ENCODE measurements around the gene GNA15.

Gene GNA15

DNA sequence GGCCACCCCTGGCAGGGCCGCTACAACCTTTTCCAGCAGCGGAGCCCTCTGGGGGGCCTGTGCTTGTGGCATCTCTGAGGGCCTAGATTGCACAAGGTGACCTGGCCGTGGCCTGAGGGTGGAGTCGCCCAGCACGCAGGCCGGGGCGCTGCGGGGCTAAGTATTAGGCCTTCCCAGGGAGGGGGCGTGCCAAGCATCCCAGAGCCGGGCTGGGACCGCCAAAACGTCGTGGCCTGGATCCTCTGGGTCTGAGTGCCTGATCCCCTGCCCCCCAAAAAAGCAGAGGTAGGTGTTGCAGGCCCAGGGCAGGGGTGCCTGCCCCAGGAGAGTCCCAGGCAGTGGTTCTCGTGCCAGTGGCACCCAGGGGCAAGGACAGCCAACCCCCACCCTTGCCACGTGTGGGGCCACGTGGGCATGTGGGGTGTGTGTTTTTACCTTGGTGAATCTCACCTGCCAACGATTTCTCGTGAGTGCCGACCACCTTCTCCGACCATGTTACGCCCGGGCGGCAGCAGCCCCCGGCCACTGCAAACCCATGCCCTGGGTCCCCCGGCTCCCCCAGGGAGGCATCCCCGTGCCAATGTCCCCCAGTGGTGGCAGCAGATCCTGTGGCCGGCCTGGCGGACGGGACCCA lies 12.6 kb upstream of the GNA15 start:
- H3K36me3 ChIP-seq (ENCODE audit: control insufficient read depth, insufficient read depth, low read length) = peaks cover 25% of the 10 kb centered on the region
- no peak overlapping the region for H3K4me3 ChIP-seq (ENCODE audit: extremely low read depth, insufficient read depth, low read length, poor library complexity, severe bottlenecking)
- H3K4me1 ChIP-seq (ENCODE audit: control insufficient read depth, insufficient read depth, low read length, poor library complexity, severe bottlenecking) = no peaks in the 10 kb centered on the region
- H3K9me3 ChIP-seq (ENCODE audit: control insufficient read depth, low read length) = no peaks in the 10 kb centered on the region
- 93 to 97% methylated on average over 22 to 24 of the region's 29 CpGs for WGBS, 2 experiments (ENCODE audit: insufficient coverage in 2 of 2)
- no peak overlapping the region for H3K27ac ChIP-seq (ENCODE audit: low read depth, low read length, severe bottlenecking)

DNA sequence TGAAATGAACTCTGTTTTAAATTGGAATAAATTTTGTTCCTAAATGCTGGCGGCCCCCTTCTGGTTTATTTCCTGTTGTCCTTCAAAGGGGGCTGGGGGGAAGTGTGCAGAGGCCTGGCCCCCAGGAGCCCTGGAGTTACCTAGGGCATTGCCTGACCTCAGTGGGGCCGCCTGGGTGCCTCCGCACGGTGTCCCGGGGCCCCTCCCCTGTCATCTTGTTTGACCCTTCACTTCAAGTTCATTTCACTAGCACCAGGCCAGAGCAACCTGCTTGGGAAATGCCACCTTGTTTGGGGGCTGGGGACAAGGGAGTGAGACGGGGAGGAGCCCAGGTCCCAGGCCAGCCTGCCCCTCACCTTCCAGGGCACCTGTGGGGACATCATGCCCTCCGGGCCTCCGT lies 11.9 kb upstream of the GNA15 start:
- Histone ChIP-seq H3K4me3 (ENCODE audit: extremely low read depth, insufficient read depth, low read length, poor library complexity, severe bottlenecking) (no peak overlapping the region), H3K36me3 (ENCODE audit: control insufficient read depth, insufficient read depth, low read length) (peaks cover 24% of the 10 kb centered on the region), H3K27ac (ENCODE audit: low read depth, low read length, severe bottlenecking) (no peak overlapping the region), H3K9me3 (ENCODE audit: control insufficient read depth, low read length) (no peaks in the 10 kb centered on the region), H3K4me1 (ENCODE audit: control insufficient read depth, insufficient read depth, low read length, poor library complexity, severe bottlenecking) (no peaks in the 10 kb centered on the region)
- WGBS, 2 experiments (ENCODE audit: insufficient coverage in 2 of 2) = 85 to 90% methylated on average over 3 to 6 of the region's 8 CpGs

DNA sequence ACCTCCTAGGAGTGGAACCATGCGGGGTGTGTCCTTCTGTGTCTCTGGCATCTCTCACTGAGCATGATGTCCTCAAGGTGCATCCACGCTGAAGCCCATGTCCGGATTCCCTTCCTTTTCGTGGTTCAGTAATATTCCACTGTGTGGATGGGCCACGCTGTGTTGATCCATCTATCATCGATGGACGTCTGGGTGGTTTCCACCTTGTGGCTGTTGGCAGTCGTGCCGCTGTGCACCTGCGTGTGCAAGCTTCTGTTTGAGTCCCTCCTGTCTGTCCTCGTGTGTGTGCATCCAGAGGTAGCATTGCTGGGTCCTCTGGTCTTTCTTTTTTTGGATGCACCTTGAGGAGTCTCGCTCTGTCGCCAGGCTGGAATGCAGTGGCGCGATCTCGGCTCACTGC lies 11.2 kb upstream of the GNA15 start:
- no peaks in the 10 kb centered on the region for H3K9me3 ChIP-seq (ENCODE audit: control insufficient read depth, low read length)
- H3K27ac ChIP-seq (ENCODE audit: low read depth, low read length, severe bottlenecking) = no peak overlapping the region
- H3K4me1 ChIP-seq (ENCODE audit: control insufficient read depth, insufficient read depth, low read length, poor library complexity, severe bottlenecking) = no peaks in the 10 kb centered on the region
- H3K4me3 ChIP-seq (ENCODE audit: extremely low read depth, insufficient read depth, low read length, poor library complexity, severe bottlenecking) = no peak overlapping the region
- WGBS, 2 experiments (ENCODE audit: insufficient coverage in 2 of 2) = 92 to 95% methylated on average over 16 of the region's 16 CpGs
- H3K36me3 ChIP-seq (ENCODE audit: control insufficient read depth, insufficient read depth, low read length) = peaks cover 21% of the 10 kb centered on the region

DNA sequence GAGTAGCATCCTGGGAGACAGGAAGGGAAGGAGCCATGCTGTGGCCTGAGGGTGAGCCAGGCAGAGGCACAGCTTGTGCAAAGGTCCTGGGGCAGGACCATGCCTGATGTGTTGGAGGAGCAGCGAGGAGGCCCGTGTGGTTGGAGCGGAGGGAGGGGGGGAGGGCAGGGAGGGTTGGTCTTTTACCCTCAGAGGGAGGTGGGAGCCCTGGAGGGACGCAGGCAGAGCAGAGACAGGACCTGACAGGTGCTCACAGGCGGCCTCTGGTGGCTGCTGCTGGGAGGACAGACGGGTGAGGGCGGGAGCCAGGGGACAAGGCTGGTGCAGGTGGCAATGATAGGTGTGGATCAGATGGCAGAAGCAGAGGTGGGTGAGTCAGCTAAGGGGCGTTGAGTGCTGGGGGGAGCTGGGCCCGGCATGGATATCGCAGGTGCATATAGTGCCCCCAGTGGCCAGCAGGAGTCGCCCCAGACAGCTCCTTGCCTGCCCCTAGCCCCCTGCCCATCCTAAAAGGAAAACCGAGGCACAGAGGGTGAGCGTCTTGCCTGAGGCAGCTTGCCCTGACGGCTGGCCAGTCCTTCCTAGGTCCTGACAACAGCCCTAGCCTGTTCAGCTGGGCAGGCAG lies 9.8 kb upstream of the GNA15 start:
- WGBS, 2 experiments (ENCODE audit: insufficient coverage in 2 of 2) = 15 to 16% methylated on average over 11 to 13 of the region's 14 CpGs
- Histone ChIP-seq H3K4me1 (ENCODE audit: control insufficient read depth, insufficient read depth, low read length, poor library complexity, severe bottlenecking) (no peaks in the 10 kb centered on the region), H3K27ac (ENCODE audit: low read depth, low read length, severe bottlenecking) (no peak overlapping the region), H3K9me3 (ENCODE audit: control insufficient read depth, low read length) (no peaks in the 10 kb centered on the region), H3K4me3 (ENCODE audit: extremely low read depth, insufficient read depth, low read length, poor library complexity, severe bottlenecking) (no peak overlapping the region), H3K36me3 (ENCODE audit: control insufficient read depth, insufficient read depth, low read length) (peaks cover 16% of the 10 kb centered on the region)

DNA sequence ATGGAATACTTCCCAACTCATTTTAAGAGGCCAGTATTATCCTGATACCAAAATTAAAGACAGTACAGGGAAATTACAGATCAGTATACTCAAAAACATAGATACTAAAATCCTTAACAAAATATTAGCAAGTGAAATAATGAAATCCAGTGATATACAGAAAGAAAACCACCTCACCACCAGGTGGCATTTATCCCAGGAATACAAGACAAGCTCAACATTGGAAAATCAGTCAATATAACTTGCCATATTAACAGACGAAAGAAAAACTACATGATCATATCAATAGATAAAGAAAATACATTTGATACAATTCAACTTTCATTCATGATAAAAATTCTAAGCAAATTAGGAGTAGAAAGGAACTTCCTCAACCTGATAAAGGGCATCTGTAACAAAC lies 6.7 kb upstream of the GNA15 start:
- no CpG with 5 or more reads among the region's 1 CpG for WGBS, 2 experiments (ENCODE audit: insufficient coverage in 2 of 2)
- Histone ChIP-seq H3K4me3 (ENCODE audit: extremely low read depth, insufficient read depth, low read length, poor library complexity, severe bottlenecking) (no peak overlapping the region), H3K27ac (ENCODE audit: low read depth, low read length, severe bottlenecking) (no peak overlapping the region), H3K9me3 (ENCODE audit: control insufficient read depth, low read length) (no peaks in the 10 kb centered on the region), H3K4me1 (ENCODE audit: control insufficient read depth, insufficient read depth, low read length, poor library complexity, severe bottlenecking) (no peaks in the 10 kb centered on the region), H3K36me3 (ENCODE audit: control insufficient read depth, insufficient read depth, low read length) (no peaks in the 10 kb centered on the region)

DNA sequence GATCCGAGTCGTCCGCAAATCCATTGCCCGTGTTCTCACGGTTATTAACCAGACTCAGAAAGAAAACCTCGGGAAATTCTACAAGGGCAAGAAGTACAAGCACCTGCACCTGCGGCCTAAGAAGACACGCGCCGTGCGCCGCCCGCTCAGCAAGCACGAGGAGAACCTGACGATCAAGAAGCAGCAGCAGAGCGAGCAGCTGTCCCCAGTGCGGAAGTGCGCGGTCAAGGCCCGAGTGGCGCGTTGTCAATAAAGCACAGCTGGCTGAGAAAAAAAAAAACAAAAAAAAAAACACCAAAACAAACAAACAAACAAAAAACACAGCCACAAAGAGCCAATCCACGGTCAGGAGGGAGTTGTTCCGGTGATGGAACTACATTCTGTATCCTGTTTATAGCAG lies 4.7 kb upstream of the GNA15 start:
- Histone ChIP-seq H3K27ac (ENCODE audit: low read depth, low read length, severe bottlenecking) (no peak overlapping the region), H3K4me1 (ENCODE audit: control insufficient read depth, insufficient read depth, low read length, poor library complexity, severe bottlenecking) (no peaks in the 10 kb centered on the region), H3K4me3 (ENCODE audit: extremely low read depth, insufficient read depth, low read length, poor library complexity, severe bottlenecking) (no peak overlapping the region), H3K9me3 (ENCODE audit: control insufficient read depth, low read length) (no peaks in the 10 kb centered on the region), H3K36me3 (ENCODE audit: control insufficient read depth, insufficient read depth, low read length) (no peaks in the 10 kb centered on the region)
- 97% methylated on average over 15 to 22 of the region's 24 CpGs for WGBS, 2 experiments (ENCODE audit: insufficient coverage in 2 of 2)

DNA sequence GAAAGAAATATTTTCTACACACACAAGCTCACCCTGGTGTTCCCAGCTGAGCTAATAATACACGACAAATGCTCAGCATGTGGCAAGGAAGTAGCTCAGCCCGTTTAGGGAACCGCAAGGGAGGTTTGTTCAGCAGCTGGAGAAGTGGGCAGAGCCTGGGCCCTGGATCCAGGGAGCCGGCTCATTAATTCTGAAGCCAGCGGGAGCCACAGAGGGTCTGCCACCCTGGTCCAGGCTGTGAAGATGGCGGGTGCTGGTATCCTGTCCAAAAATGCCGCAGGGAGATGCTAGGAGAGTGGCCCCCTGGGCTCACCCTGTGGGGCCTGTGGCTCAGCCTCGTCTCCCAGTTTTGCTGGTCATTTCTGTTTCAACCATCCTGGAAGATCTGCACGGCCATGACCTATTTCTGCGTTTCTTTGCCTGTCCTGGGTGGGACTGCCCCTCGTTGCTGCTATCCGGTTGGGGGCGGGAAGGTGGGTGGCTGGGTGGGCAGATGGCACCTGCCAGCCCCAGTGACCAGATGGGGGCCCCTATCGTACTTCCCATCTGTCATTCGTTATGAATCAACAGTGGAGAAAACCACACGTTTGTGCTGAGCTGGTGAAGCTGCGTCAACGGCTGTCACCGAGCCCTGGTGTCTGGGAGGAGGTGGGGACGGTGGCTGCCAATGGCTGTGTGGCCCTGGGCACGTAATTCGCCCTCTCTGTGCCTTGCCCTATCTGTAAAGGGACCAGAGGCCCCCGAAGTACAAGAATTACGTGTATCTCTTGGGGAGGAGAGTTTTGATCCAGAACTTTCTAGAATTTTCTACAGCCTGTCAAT lies 2.7 kb upstream of the GNA15 start:
- H3K27ac ChIP-seq (ENCODE audit: low read depth, low read length, severe bottlenecking) = no peak overlapping the region
- 78 to 79% methylated on average over 15 to 22 of the region's 24 CpGs for WGBS, 2 experiments (ENCODE audit: insufficient coverage in 2 of 2)
- H3K36me3 ChIP-seq (ENCODE audit: control insufficient read depth, insufficient read depth, low read length) = no peaks in the 10 kb centered on the region
- no peak overlapping the region for H3K4me3 ChIP-seq (ENCODE audit: extremely low read depth, insufficient read depth, low read length, poor library complexity, severe bottlenecking)
- H3K9me3 ChIP-seq (ENCODE audit: control insufficient read depth, low read length) = no peaks in the 10 kb centered on the region
- H3K4me1 ChIP-seq (ENCODE audit: control insufficient read depth, insufficient read depth, low read length, poor library complexity, severe bottlenecking) = no peaks in the 10 kb centered on the region

DNA sequence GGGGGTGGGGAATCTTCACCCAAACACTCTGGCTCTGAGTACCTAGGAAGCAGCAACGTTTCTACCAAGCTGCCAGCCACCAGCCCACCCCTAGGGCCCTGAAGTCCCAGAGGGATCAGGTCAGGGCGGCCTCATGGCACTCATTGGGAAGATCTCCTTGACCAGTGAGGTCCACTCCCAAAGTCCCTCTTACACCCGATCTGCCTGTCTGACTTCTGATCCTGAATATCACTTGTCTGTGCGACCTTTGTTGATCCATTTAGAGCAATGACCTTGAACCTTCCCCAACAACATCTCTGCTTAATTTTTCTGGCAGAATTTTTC lies 2.1 kb upstream of the GNA15 start:
- 79 to 80% methylated on average over 3 to 4 of the region's 4 CpGs for WGBS, 2 experiments (ENCODE audit: insufficient coverage in 2 of 2)
- H3K4me1 ChIP-seq (ENCODE audit: control insufficient read depth, insufficient read depth, low read length, poor library complexity, severe bottlenecking) = no peaks in the 10 kb centered on the region
- H3K36me3 ChIP-seq (ENCODE audit: control insufficient read depth, insufficient read depth, low read length) = no peaks in the 10 kb centered on the region
- H3K27ac ChIP-seq (ENCODE audit: low read depth, low read length, severe bottlenecking) = no peak overlapping the region
- no peaks in the 10 kb centered on the region for H3K9me3 ChIP-seq (ENCODE audit: control insufficient read depth, low read length)
- H3K4me3 ChIP-seq (ENCODE audit: extremely low read depth, insufficient read depth, low read length, poor library complexity, severe bottlenecking) = no peak overlapping the region

DNA sequence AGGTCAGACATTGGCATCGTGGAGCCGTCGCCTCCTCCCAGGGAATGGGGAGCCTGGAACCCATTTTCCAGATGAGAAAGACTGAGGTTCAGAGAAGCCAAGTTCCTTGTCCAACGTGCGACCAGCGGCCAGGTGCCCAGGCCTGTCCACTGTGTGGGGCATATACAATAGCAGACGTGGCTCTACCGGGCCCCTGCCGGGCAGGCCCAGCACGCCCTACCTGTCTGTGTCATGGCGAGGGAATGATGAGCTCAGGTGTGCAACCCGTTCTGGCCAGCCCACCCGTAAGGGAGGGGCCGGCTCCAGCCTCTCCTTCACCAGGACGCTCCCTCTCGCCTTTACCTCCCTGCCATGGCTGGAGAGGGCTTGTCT lies 837 bp downstream of the GNA15 start:
- 93 to 96% methylated on average over 11 to 12 of the region's 16 CpGs for WGBS, 2 experiments (ENCODE audit: insufficient coverage in 2 of 2)
- no peaks in the 10 kb centered on the region for H3K36me3 ChIP-seq (ENCODE audit: control insufficient read depth, insufficient read depth, low read length)
- peaks cover under 1% of the 10 kb centered on the region for H3K4me1 ChIP-seq (ENCODE audit: control insufficient read depth, insufficient read depth, low read length, poor library complexity, severe bottlenecking)
- no peaks in the 10 kb centered on the region for H3K9me3 ChIP-seq (ENCODE audit: control insufficient read depth, low read length)
- no peak overlapping the region for H3K27ac ChIP-seq (ENCODE audit: low read depth, low read length, severe bottlenecking)
- no peak overlapping the region for H3K4me3 ChIP-seq (ENCODE audit: extremely low read depth, insufficient read depth, low read length, poor library complexity, severe bottlenecking)

DNA sequence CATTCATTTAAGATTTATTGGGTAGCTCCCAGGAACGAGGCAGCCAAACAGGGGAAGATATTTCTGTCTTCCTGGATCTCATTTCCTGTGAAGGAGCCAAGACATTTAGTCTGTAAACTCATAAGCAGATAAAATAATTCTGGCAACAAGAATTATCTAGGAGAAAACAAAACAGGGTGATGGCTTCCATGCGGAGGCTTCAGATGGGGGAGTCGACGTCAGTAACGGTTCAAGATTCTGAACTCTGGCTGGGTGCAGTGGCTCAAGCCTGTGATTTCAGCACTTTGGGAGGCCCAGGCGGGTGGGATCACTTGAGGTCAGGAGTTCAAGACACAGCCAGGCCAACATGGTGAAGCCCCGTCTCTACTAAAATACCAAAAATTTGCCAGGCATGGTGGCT lies 1.3 kb downstream of the GNA15 start:
- H3K4me1 ChIP-seq (ENCODE audit: control insufficient read depth, insufficient read depth, low read length, poor library complexity, severe bottlenecking) = peaks cover 4% of the 10 kb centered on the region
- H3K36me3 ChIP-seq (ENCODE audit: control insufficient read depth, insufficient read depth, low read length) = no peaks in the 10 kb centered on the region
- no peaks in the 10 kb centered on the region for H3K9me3 ChIP-seq (ENCODE audit: control insufficient read depth, low read length)
- WGBS, 2 experiments (ENCODE audit: insufficient coverage in 2 of 2) = 94 to 97% methylated on average over 6 to 7 of the region's 7 CpGs
- H3K27ac ChIP-seq (ENCODE audit: low read depth, low read length, severe bottlenecking) = no peak overlapping the region
- H3K4me3 ChIP-seq (ENCODE audit: extremely low read depth, insufficient read depth, low read length, poor library complexity, severe bottlenecking) = no peak overlapping the region

DNA sequence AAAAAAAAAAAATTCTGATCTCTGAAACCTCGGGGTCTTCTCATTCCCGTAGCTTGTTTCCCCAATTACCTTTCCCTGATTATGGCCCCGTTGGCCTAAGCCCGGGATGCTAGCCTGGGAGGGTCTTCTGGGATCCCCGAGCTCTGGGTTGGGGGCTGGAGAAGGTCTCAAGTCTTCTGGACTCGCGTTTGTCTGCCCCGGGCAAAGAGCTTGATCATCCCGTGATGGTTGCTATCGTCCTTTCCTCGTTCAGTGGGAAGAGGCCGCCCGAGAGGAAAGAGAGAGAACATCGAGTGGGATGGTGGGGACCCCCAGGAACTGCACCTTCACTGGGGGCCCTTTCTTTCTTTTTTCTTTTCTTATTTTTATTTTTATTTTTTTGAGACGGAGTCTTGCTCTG lies 2.4 kb downstream of the GNA15 start:
- Histone ChIP-seq H3K36me3 (ENCODE audit: control insufficient read depth, insufficient read depth, low read length) (no peaks in the 10 kb centered on the region), H3K9me3 (ENCODE audit: control insufficient read depth, low read length) (no peaks in the 10 kb centered on the region), H3K27ac (ENCODE audit: low read depth, low read length, severe bottlenecking) (no peak overlapping the region), H3K4me1 (ENCODE audit: control insufficient read depth, insufficient read depth, low read length, poor library complexity, severe bottlenecking) (peaks cover 5% of the 10 kb centered on the region), H3K4me3 (ENCODE audit: extremely low read depth, insufficient read depth, low read length, poor library complexity, severe bottlenecking) (no peak overlapping the region)
- 81 to 86% methylated on average over 9 of the region's 15 CpGs for WGBS, 2 experiments (ENCODE audit: insufficient coverage in 2 of 2)
